ENCODE data around the gene SLC5A10.
"Not testable (repeated sequence)": the region's sequence is repeated elsewhere in the genome, so short reads cannot be mapped to it uniquely, and the experiment has no call there.

SLC5A10 gene

GRCh38 chr17:18951941-18952842, at the start of gene SLC5A10:
Gene SLC5A10 (plus strand): TSS chr17:18952165. CDS start chr17:18952206, 41 bp downstream.
- H3K27ac Mint-ChIP-seq = no peak within 1 kb of the TSS

GRCh38 chr17:18904482-18904881, 47.5 kb upstream of the SLC5A10 start:
- no peak overlapping the region for H3K4me3 Mint-ChIP-seq
- H3K27ac Mint-ChIP-seq = no peak overlapping the region
- peaks cover 25% of the 10 kb centered on the region for H3K36me3 Mint-ChIP-seq
- peaks cover 36% of the 10 kb centered on the region for H3K4me1 Mint-ChIP-seq (ENCODE audit: low read depth)
- no peaks in the 10 kb centered on the region for H3K9me3 Mint-ChIP-seq (ENCODE audit: low read depth)
- H3K27me3 Mint-ChIP-seq = no peaks in the 10 kb centered on the region

More at GRCh38 chr17:18951941-18952842, at the start of gene SLC5A10:
- H3K4me1 Mint-ChIP-seq (ENCODE audit: low read depth) = peaks cover 34% of the 10 kb centered on the region
- H3K36me3 Mint-ChIP-seq = no peaks in the 10 kb centered on the region
- no peak within 1 kb of the TSS for H3K4me3 Mint-ChIP-seq
- H3K27me3 Mint-ChIP-seq = no peaks in the 10 kb centered on the region
- no peaks in the 10 kb centered on the region for H3K9me3 Mint-ChIP-seq (ENCODE audit: low read depth)

- Mint-ChIP-seq H3K27me3 (no peaks in the 10 kb centered on the region), H3K4me3 (no peak overlapping the region), H3K36me3 (peaks cover 26% of the 10 kb centered on the region), H3K27ac (no peak overlapping the region), H3K9me3 (ENCODE audit: low read depth) (no peaks in the 10 kb centered on the region), H3K4me1 (ENCODE audit: low read depth) (peaks cover 33% of the 10 kb centered on the region)
Measured at GRCh38 chr17:18905226-18905625, 46.7 kb upstream of the SLC5A10 start.

- H3K27ac Mint-ChIP-seq = no peak overlapping the region
- H3K9me3 Mint-ChIP-seq (ENCODE audit: low read depth) = no peaks in the 10 kb centered on the region
- H3K36me3 Mint-ChIP-seq = peaks cover 29% of the 10 kb centered on the region
- H3K4me1 Mint-ChIP-seq (ENCODE audit: low read depth) = peaks cover 5% of the 10 kb centered on the region
- H3K27me3 Mint-ChIP-seq = no peaks in the 10 kb centered on the region
- no peak overlapping the region for H3K4me3 Mint-ChIP-seq
Measured at GRCh38 chr17:18910326-18910725, 41.6 kb upstream of the SLC5A10 start.

GRCh38 chr17:18910881-18911280, 41.1 kb upstream of the SLC5A10 start:
- H3K4me1 Mint-ChIP-seq (ENCODE audit: low read depth) = peaks cover 4% of the 10 kb centered on the region
- no peaks in the 10 kb centered on the region for H3K9me3 Mint-ChIP-seq (ENCODE audit: low read depth)
- H3K27ac Mint-ChIP-seq = no peak overlapping the region
- no peak overlapping the region for H3K4me3 Mint-ChIP-seq
- peaks cover 30% of the 10 kb centered on the region for H3K36me3 Mint-ChIP-seq
- H3K27me3 Mint-ChIP-seq = no peaks in the 10 kb centered on the region

GRCh38 chr17:18916816-18917500, 35.0 kb upstream of the SLC5A10 start:
- H3K9me3 Mint-ChIP-seq (ENCODE audit: low read depth) = no peaks in the 10 kb centered on the region
- peak overlapping the region; percentile 55 for H3K27ac Mint-ChIP-seq
- no peaks in the 10 kb centered on the region for H3K27me3 Mint-ChIP-seq
- peaks cover 38% of the 10 kb centered on the region for H3K4me1 Mint-ChIP-seq (ENCODE audit: low read depth)
- no peak overlapping the region for H3K4me3 Mint-ChIP-seq
- peaks cover 21% of the 10 kb centered on the region for H3K36me3 Mint-ChIP-seq

GRCh38 chr17:18917506-18918032, 34.4 kb upstream of the SLC5A10 start:
- no peaks in the 10 kb centered on the region for H3K27me3 Mint-ChIP-seq
- H3K4me3 Mint-ChIP-seq = no peak overlapping the region
- no peaks in the 10 kb centered on the region for H3K9me3 Mint-ChIP-seq (ENCODE audit: low read depth)
- peaks cover 41% of the 10 kb centered on the region for H3K4me1 Mint-ChIP-seq (ENCODE audit: low read depth)
- H3K27ac Mint-ChIP-seq = no peak overlapping the region
- peaks cover 16% of the 10 kb centered on the region for H3K36me3 Mint-ChIP-seq

- Mint-ChIP-seq H3K36me3 (peaks cover 16% of the 10 kb centered on the region), H3K27ac (peak overlapping the region; percentile 43)
Measured at GRCh38 chr17:18919963-18920362, 32.0 kb upstream of the SLC5A10 start.

GRCh38 chr17:18920911-18921441, 31.0 kb upstream of the SLC5A10 start:
- Mint-ChIP-seq H3K4me1 (ENCODE audit: low read depth) (peaks cover 57% of the 10 kb centered on the region), H3K4me3 (peak overlapping the region; percentile 4), H3K36me3 (peaks cover 14% of the 10 kb centered on the region), H3K27me3 (no peaks in the 10 kb centered on the region), H3K27ac (peak overlapping the region; percentile 10), H3K9me3 (ENCODE audit: low read depth) (no peaks in the 10 kb centered on the region)

More at GRCh38 chr17:18919963-18920362, 32.0 kb upstream of the SLC5A10 start:
- H3K9me3 Mint-ChIP-seq (ENCODE audit: low read depth) = no peaks in the 10 kb centered on the region
- no peaks in the 10 kb centered on the region for H3K27me3 Mint-ChIP-seq
- H3K4me3 Mint-ChIP-seq = no peak overlapping the region
- peaks cover 48% of the 10 kb centered on the region for H3K4me1 Mint-ChIP-seq (ENCODE audit: low read depth)

- no peaks in the 10 kb centered on the region for H3K27me3 Mint-ChIP-seq
- H3K4me1 Mint-ChIP-seq (ENCODE audit: low read depth) = peaks cover 58% of the 10 kb centered on the region
- H3K9me3 Mint-ChIP-seq (ENCODE audit: low read depth) = no peaks in the 10 kb centered on the region
- H3K36me3 Mint-ChIP-seq = peaks cover 14% of the 10 kb centered on the region
- H3K4me3 Mint-ChIP-seq = peak overlapping the region; percentile 4
- no peak overlapping the region for H3K27ac Mint-ChIP-seq
Measured at GRCh38 chr17:18921485-18921884, 30.5 kb upstream of the SLC5A10 start.

GRCh38 chr17:18921912-18922451, 30.0 kb upstream of the SLC5A10 start:
- Mint-ChIP-seq H3K27ac (peak overlapping the region; percentile 51), H3K27me3 (no peaks in the 10 kb centered on the region), H3K36me3 (peaks cover 10% of the 10 kb centered on the region), H3K4me3 (peak overlapping the region; percentile 46), H3K4me1 (ENCODE audit: low read depth) (peaks cover 58% of the 10 kb centered on the region), H3K9me3 (ENCODE audit: low read depth) (no peaks in the 10 kb centered on the region)

- H3K27me3 Mint-ChIP-seq; H3K9me3 Mint-ChIP-seq (ENCODE audit: low read depth); H3K4me3 Mint-ChIP-seq; H3K36me3 Mint-ChIP-seq; H3K27ac Mint-ChIP-seq: not testable (repeated sequence)
- peaks cover 59% of the 10 kb centered on the region for H3K4me1 Mint-ChIP-seq (ENCODE audit: low read depth)
Measured at GRCh38 chr17:18922596-18922995, 29.4 kb upstream of the SLC5A10 start.

- H3K9me3 Mint-ChIP-seq (ENCODE audit: low read depth) = no peaks in the 10 kb centered on the region
- peaks cover 13% of the 10 kb centered on the region for H3K36me3 Mint-ChIP-seq
- H3K4me3 Mint-ChIP-seq = peak overlapping the region; percentile 9
- H3K27ac Mint-ChIP-seq = peak overlapping the region; percentile 47
- H3K27me3 Mint-ChIP-seq = no peaks in the 10 kb centered on the region
- peaks cover 45% of the 10 kb centered on the region for H3K4me1 Mint-ChIP-seq (ENCODE audit: low read depth)
Measured at GRCh38 chr17:18925187-18925586, 26.8 kb upstream of the SLC5A10 start.

- Mint-ChIP-seq H3K9me3 (ENCODE audit: low read depth) (no peaks in the 10 kb centered on the region), H3K36me3 (peaks cover 12% of the 10 kb centered on the region), H3K4me1 (ENCODE audit: low read depth) (peaks cover 36% of the 10 kb centered on the region), H3K4me3 (no peak overlapping the region), H3K27ac (no peak overlapping the region), H3K27me3 (no peaks in the 10 kb centered on the region)
Measured at GRCh38 chr17:18928628-18929125, 23.3 kb upstream of the SLC5A10 start.

Data from activated naive CD8-positive, alpha-beta T cell (primary cell).